Body of pancreas (tissue), 4 donors: ENCODE data around the gene SLC25A42.

ENCODE experiments used
- CTCF ChIP-seq, 7 experiments: fragments of 450-650 bp in 4 of 7; fragments of 200-600 bp in 3 of 7; sonication (generic) in 3 of 7; IDR thresholded peaks; one replicate each; pipeline ENCODE4 v1.5.1; 2016 to 2019; ENCODE audit warnings: antibody characterized with exemption in 7 of 7
- POLR2A ChIP-seq, 3 donors: fragments of 450-650 bp; IDR thresholded peaks; one replicate each; pipeline ENCODE4 v1.6.1; 2016; ENCODE audit warnings: antibody characterized with exemption in 3 of 3, mild to moderate bottlenecking in 2 of 3

- TF ChIP-seq CTCF (IDR thresholded peaks at IDR 0.05), result peak in 4 of 7 experiments; percentile 12 to 28 (median 23)
- TF ChIP-seq POLR2A (IDR thresholded peaks at IDR 0.05), result no peak
Observed at GRCh38 chr19:19064098-19064722, 416 bp downstream of the SLC25A42 start.
